ENCODE measurements around the gene IL20. TPM values are rescaled to one million over a fixed set of nuclear protein-coding genes. Genes with fewer than 3 reads are reported as not detected.
"Not testable (repeated sequence)": the region's sequence is repeated elsewhere in the genome, so short reads cannot be mapped to it uniquely, and the experiment has no call there.

Gene IL20
- polyA plus RNA-seq, 4 donors, result not detected

GRCh38 chr1:206841609-206842323 is 23.7 kb upstream of the IL20 start:
- DNase-seq (ENCODE audit: low read depth in 4 of 4, low spot score in 3 of 4), result no peak

GRCh38 chr1:206842854-206843253 is 22.6 kb upstream of the IL20 start:
- no peak for DNase-seq (ENCODE audit: low read depth in 4 of 4, low spot score in 3 of 4)

- no peak for DNase-seq (ENCODE audit: low read depth in 4 of 4, low spot score in 3 of 4)
Measured at GRCh38 chr1:206843626-206844025, 21.8 kb upstream of the IL20 start.

- DNase-seq (ENCODE audit: low read depth in 4 of 4, low spot score in 3 of 4), result no peak
Measured at GRCh38 chr1:206846487-206846886, 18.9 kb upstream of the IL20 start.

GRCh38 chr1:206847337-206847834 is 18.0 kb upstream of the IL20 start:
- DNase-seq (ENCODE audit: low read depth in 4 of 4, low spot score in 3 of 4), result no peak

- no peak for DNase-seq (ENCODE audit: low read depth in 4 of 4, low spot score in 3 of 4)
Measured at GRCh38 chr1:206847946-206848345, 17.5 kb upstream of the IL20 start.

- DNase-seq (ENCODE audit: low read depth in 4 of 4, low spot score in 3 of 4), result no peak
Measured at GRCh38 chr1:206850401-206850800, 15.0 kb upstream of the IL20 start.

GRCh38 chr1:206851341-206852010 is 13.9 kb upstream of the IL20 start:
- no peak for DNase-seq (ENCODE audit: low read depth in 4 of 4, low spot score in 3 of 4)

GRCh38 chr1:206852662-206853061 is 12.8 kb upstream of the IL20 start:
- DNase-seq (ENCODE audit: low read depth in 4 of 4, low spot score in 3 of 4), result not testable (repeated sequence)

GRCh38 chr1:206853696-206854095 is 11.7 kb upstream of the IL20 start:
- DNase-seq (ENCODE audit: low read depth in 4 of 4, low spot score in 3 of 4), result not testable (repeated sequence)

GRCh38 chr1:206854401-206855129 is 10.9 kb upstream of the IL20 start:
- no peak for DNase-seq (ENCODE audit: low read depth in 4 of 4, low spot score in 3 of 4)

- DNase-seq (ENCODE audit: low read depth in 4 of 4, low spot score in 3 of 4), result no peak
Measured at GRCh38 chr1:206855859-206856258, 9.6 kb upstream of the IL20 start.

GRCh38 chr1:206856674-206857464 is 8.6 kb upstream of the IL20 start:
- no peak for DNase-seq (ENCODE audit: low read depth in 4 of 4, low spot score in 3 of 4)

GRCh38 chr1:206859082-206859521 is 6.3 kb upstream of the IL20 start:
- DNase-seq (ENCODE audit: low read depth in 4 of 4, low spot score in 3 of 4), result no peak

- DNase-seq (ENCODE audit: low read depth in 4 of 4, low spot score in 3 of 4), result no peak
Measured at GRCh38 chr1:206860165-206860564, 5.3 kb upstream of the IL20 start.

- DNase-seq (ENCODE audit: low read depth in 4 of 4, low spot score in 3 of 4), result no peak
Measured at GRCh38 chr1:206863266-206863665, 2.2 kb upstream of the IL20 start.

GRCh38 chr1:206866062-206866461 is 639 bp downstream of the IL20 start:
- no peak for DNase-seq (ENCODE audit: low read depth in 4 of 4, low spot score in 3 of 4)

GRCh38 chr1:206867239-206867638 is 1.8 kb downstream of the IL20 start:
- no peak for DNase-seq (ENCODE audit: low read depth in 4 of 4, low spot score in 3 of 4)

- no peak for DNase-seq (ENCODE audit: low read depth in 4 of 4, low spot score in 3 of 4)
Measured at GRCh38 chr1:206867716-206868115, 2.3 kb downstream of the IL20 start.

GRCh38 chr1:206868264-206868663 is 2.8 kb downstream of the IL20 start:
- DNase-seq (ENCODE audit: low read depth in 4 of 4, low spot score in 3 of 4), result no peak

GRCh38 chr1:206872139-206872538 is 6.7 kb downstream of the IL20 start:
- no peak for DNase-seq (ENCODE audit: low read depth in 4 of 4, low spot score in 3 of 4)

Measured in left renal pelvis (tissue), 4 donors.